CD4-positive, alpha-beta memory T cell (primary cell): ENCODE data around the gene HOXC9. TPM values are rescaled to one million over a fixed set of nuclear protein-coding genes. Genes with fewer than 3 reads are reported as not detected.

Experiments
- CTCF ChIA-PET: fragments of 350-600 bp; sonication (Branson Sonifier 250); formaldehyde crosslinking; loops from one replicate; lab custom pipeline; 2021; ENCODE audit warnings: inconsistent platforms; ENCODE audit not compliant: partially characterized antibody; lab: Charles Lee
- POLR2A ChIA-PET: fragments of 350-600 bp; sonication (Branson Sonifier 250); formaldehyde crosslinking; loops from one replicate; lab custom pipeline; 2021; ENCODE audit not compliant: partially characterized antibody; lab: Charles Lee
- DNase-seq, 5 donors: peaks; one replicate each; pipeline versions ENCODE4 v3.0.0 to v3.0.0-alpha.2; 2020 to 2022; ENCODE audit warnings: mixed read lengths in 1 of 5
- H3K27ac ChIP-seq: one replicate; pipeline ENCODE4 v1.7.0; 2013; ENCODE audit warnings: low read depth, low read length
- H3K27me3 ChIP-seq: 2 replicates; pipeline ENCODE4 v1.7.0; 2013; ENCODE audit warnings: mild to moderate bottlenecking, low read length, moderate library complexity; ENCODE audit not compliant: insufficient read depth
- H3K36me3 ChIP-seq: 2 replicates; pipeline ENCODE4 v1.7.0; 2013; ENCODE audit warnings: mild to moderate bottlenecking, low read length, moderate library complexity; ENCODE audit not compliant: insufficient read depth
- H3K4me1 ChIP-seq: 2 replicates; pipeline ENCODE4 v1.7.0; 2013; ENCODE audit warnings: mild to moderate bottlenecking, low read length, moderate library complexity; ENCODE audit not compliant: insufficient read depth
- H3K4me3 ChIP-seq, 2 donors: one replicate each; pipeline ENCODE4 v1.7.0; 2013; ENCODE audit warnings: low read length in 2 of 2, mild to moderate bottlenecking in 1 of 2
- H3K9me3 ChIP-seq, 2 donors: one replicate each; pipeline ENCODE4 v1.7.0; 2013; ENCODE audit warnings: low read length in 2 of 2, control low read depth in 1 of 2; ENCODE audit not compliant: control insufficient read depth in 1 of 2
- H3K27ac Mint-ChIP-seq, 7 donors: one replicate each; pipeline ENCODE4 v1.8.0; 2020 to 2021; ENCODE audit warnings: mixed read lengths in 7 of 7, mild to moderate bottlenecking in 6 of 7, inconsistent platforms in 3 of 7, moderate library complexity in 3 of 7
- H3K27me3 Mint-ChIP-seq, 2 donors: one replicate each; pipeline ENCODE4 v1.8.0; 2020 to 2021; ENCODE audit warnings: mixed read lengths in 2 of 2
- H3K36me3 Mint-ChIP-seq, 2 donors: one replicate each; pipeline ENCODE4 v1.8.0; 2020 to 2021; ENCODE audit warnings: mixed read lengths in 2 of 2, inconsistent platforms in 1 of 2, mild to moderate bottlenecking in 1 of 2
- H3K4me1 Mint-ChIP-seq, 4 donors: one replicate each; pipeline ENCODE4 v1.8.0; 2020 to 2021; ENCODE audit warnings: mixed read lengths in 4 of 4, mild to moderate bottlenecking in 1 of 4
- H3K4me3 Mint-ChIP-seq, 8 donors: one replicate each; pipeline ENCODE4 v1.8.0; 2020 to 2021; ENCODE audit warnings: mixed read lengths in 8 of 8, mild to moderate bottlenecking in 7 of 8, moderate library complexity in 6 of 8, inconsistent platforms in 3 of 8
- H3K9me3 Mint-ChIP-seq, 8 donors: one replicate each; pipeline ENCODE4 v1.8.0; 2020 to 2021; ENCODE audit warnings: mixed read lengths in 8 of 8, mild to moderate bottlenecking in 5 of 8, inconsistent platforms in 3 of 8, moderate library complexity in 1 of 8
- intact Hi-C: fragments of 100-400 bp; cut with micrococcal nuclease; formaldehyde crosslinking; loops from one replicate; pipeline ENCODE4 v1.15.1; 2023
- polyA plus RNA-seq, 2 donors: library from polyadenylated mRNA; unstranded; fragments of 300-500 nt; fragmentation: Illumina TruSeq; gene quantifications; one replicate each; pipeline ENCODE4 v1.2.3, GENCODE V29; 2021
- total RNA-seq, 2 experiments: library from RNA; stranded (reverse); gene quantifications; one replicate each; pipeline ENCODE4 v1.2.3, GENCODE V29; 2021

HOXC9 gene
- total and polyA plus RNA-seq, 4 experiments from 2014 or later = not detected

GRCh38 chr12:53972722-53973235 lies 27.2 kb upstream of the HOXC9 start, which contains the start of gene HOXC11:
TSS of gene HOXC11 (plus strand) at chr12:53973126. CDS start at chr12:53973242, 116 bp downstream.
- H3K4me3 Mint-ChIP-seq = peak within 1 kb of the TSS in 7 of 8 donors; percentile 66 to 85 (median 77)
- peak within 1 kb of the TSS in 6 of 7 donors; percentile 67 to 88 (median 82) for H3K27ac Mint-ChIP-seq
- H3K36me3 Mint-ChIP-seq = peaks cover 5 to 10% of the 10 kb centered on the region in 2 donors
- H3K27me3 Mint-ChIP-seq = peaks cover 71 to 80% of the 10 kb centered on the region in 2 donors
- intact Hi-C loops = no loop called here
- Histone ChIP-seq H3K27me3 (peaks cover 93% of the 10 kb centered on the region), H3K9me3 (no peaks in the 10 kb centered on the region), H3K36me3 (no peaks in the 10 kb centered on the region), H3K4me1 (peaks cover 25% of the 10 kb centered on the region), H3K27ac (no peak within 1 kb of the TSS), H3K4me3 (no peak within 1 kb of the TSS)
- DNase-seq = no peak
- ChIA-PET POLR2A (no interaction called here), CTCF (interaction anchor here (1.0 kb wide), 1 partner anchor 15 kb away, joined by 3 read pairs; no protein-coding TSS in a partner anchor)
- H3K4me1 Mint-ChIP-seq = peaks cover 6 to 32% (median 17%) of the 10 kb centered on the region in 4 donors
- peaks cover 0 to 21% (median 11%) of the 10 kb centered on the region in 8 donors for H3K9me3 Mint-ChIP-seq

GRCh38 chr12:53973236-53974042 lies 26.5 kb upstream of the HOXC9 start:
- H3K27me3 ChIP-seq = peaks cover 91% of the 10 kb centered on the region
- peaks cover 5 to 7% of the 10 kb centered on the region in 2 donors for H3K36me3 Mint-ChIP-seq
- CTCF ChIA-PET = interaction anchor here (1.0 kb wide), 1 partner anchor 14 kb away, joined by 3 read pairs; no protein-coding TSS in a partner anchor

GRCh38 chr12:53974084-53975063 lies 25.6 kb upstream of the HOXC9 start, which contains the start of gene HOTAIR:
TSS of gene HOTAIR (minus strand) at chr12:53974954.
- Histone ChIP-seq H3K9me3 (no peaks in the 10 kb centered on the region), H3K4me3 (peak within 1 kb of the TSS in 1 of 2 donors; percentile 40), H3K4me1 (peaks cover 30% of the 10 kb centered on the region), H3K27me3 (peaks cover 91% of the 10 kb centered on the region), H3K36me3 (no peaks in the 10 kb centered on the region), H3K27ac (no peak within 1 kb of the TSS)
- no peak for DNase-seq
- peaks cover 69 to 79% of the 10 kb centered on the region in 2 donors for H3K27me3 Mint-ChIP-seq
- POLR2A ChIA-PET = interaction anchor here (0.7 kb wide), 1 partner anchor 1522 kb away, joined by 3 read pairs; no protein-coding TSS in a partner anchor
- intact Hi-C loops = loop anchor here (2.0 kb wide), 1 partner anchor 22 kb away; no protein-coding TSS in a partner anchor
- peaks cover 5 to 6% of the 10 kb centered on the region in 2 donors for H3K36me3 Mint-ChIP-seq
- CTCF ChIA-PET = no interaction called here
- peak within 1 kb of the TSS; percentile 67 to 85 (median 77) for H3K4me3 Mint-ChIP-seq
- H3K4me1 Mint-ChIP-seq = peaks cover 4 to 36% (median 18%) of the 10 kb centered on the region in 4 donors
- H3K9me3 Mint-ChIP-seq = peaks cover 0 to 23% (median 11%) of the 10 kb centered on the region in 8 donors
- peak within 1 kb of the TSS in 4 of 7 donors; percentile 57 to 82 (median 76) for H3K27ac Mint-ChIP-seq

More at GRCh38 chr12:53973236-53974042, 26.5 kb upstream of the HOXC9 start:
- Histone ChIP-seq H3K9me3 (no peaks in the 10 kb centered on the region), H3K27ac (no peak overlapping the region), H3K4me1 (peaks cover 30% of the 10 kb centered on the region), H3K4me3 (no peak overlapping the region), H3K36me3 (no peaks in the 10 kb centered on the region)
- POLR2A ChIA-PET = no interaction called here
- peaks cover 69 to 78% of the 10 kb centered on the region in 2 donors for H3K27me3 Mint-ChIP-seq
- peaks cover 4 to 31% (median 18%) of the 10 kb centered on the region in 4 donors for H3K4me1 Mint-ChIP-seq
- peaks cover 0 to 23% (median 11%) of the 10 kb centered on the region in 8 donors for H3K9me3 Mint-ChIP-seq
- H3K4me3 Mint-ChIP-seq = peak overlapping the region in 7 of 8 donors; percentile 66 to 85 (median 74)
- no peak for DNase-seq
- intact Hi-C loops = loop anchor here (2.0 kb wide), 1 partner anchor 21 kb away; no protein-coding TSS in a partner anchor
- peak overlapping the region in 6 of 7 donors; percentile 67 to 88 (median 82) for H3K27ac Mint-ChIP-seq

- no peaks in the 10 kb centered on the region for H3K9me3 ChIP-seq
- peaks cover 30% of the 10 kb centered on the region for H3K4me1 ChIP-seq
- no peaks in the 10 kb centered on the region for H3K36me3 ChIP-seq
- peaks cover 0 to 26% (median 13%) of the 10 kb centered on the region in 8 donors for H3K9me3 Mint-ChIP-seq
- H3K4me3 ChIP-seq = no peak overlapping the region
- ChIA-PET POLR2A (interaction anchor here (0.7 kb wide), 1 partner anchor 1522 kb away, joined by 3 read pairs; no protein-coding TSS in a partner anchor), CTCF (no interaction called here)
- intact Hi-C loops = loop anchor here (2.0 kb wide), 1 partner anchor 22 kb away; no protein-coding TSS in a partner anchor
- DNase-seq = no peak
- H3K4me1 Mint-ChIP-seq = peaks cover 4 to 36% (median 18%) of the 10 kb centered on the region in 4 donors
- H3K4me3 Mint-ChIP-seq = peak overlapping the region in 7 of 8 donors; percentile 28 to 83 (median 61)
- no peak overlapping the region for H3K27ac ChIP-seq
- peaks cover 91% of the 10 kb centered on the region for H3K27me3 ChIP-seq
- peaks cover 5 to 6% of the 10 kb centered on the region in 2 donors for H3K36me3 Mint-ChIP-seq
- H3K27me3 Mint-ChIP-seq = peaks cover 71 to 77% of the 10 kb centered on the region in 2 donors
- peak overlapping the region in 1 of 7 donors; percentile 75 for H3K27ac Mint-ChIP-seq
These were observed 24.9 kb upstream of the HOXC9 start for GRCh38 chr12:53975064-53975471.

GRCh38 chr12:53975479-53976152 lies 24.3 kb upstream of the HOXC9 start:
- CTCF ChIA-PET = no interaction called here
- H3K27ac Mint-ChIP-seq = peak overlapping the region in 4 of 7 donors; percentile 25 to 82 (median 76)

More at GRCh38 chr12:53975479-53976152, 24.3 kb upstream of the HOXC9 start:
- no peak overlapping the region for H3K4me3 ChIP-seq
- Mint-ChIP-seq H3K36me3 (peaks cover 5 to 6% of the 10 kb centered on the region in 2 donors), H3K4me1 (peaks cover 4 to 36% (median 18%) of the 10 kb centered on the region in 4 donors), H3K27me3 (peaks cover 72 to 75% of the 10 kb centered on the region in 2 donors), H3K4me3 (peak overlapping the region; percentile 50 to 83 (median 66)), H3K9me3 (peaks cover 0 to 28% (median 13%) of the 10 kb centered on the region in 8 donors)
- no peaks in the 10 kb centered on the region for H3K36me3 ChIP-seq
- H3K27ac ChIP-seq = no peak overlapping the region
- POLR2A ChIA-PET = interaction anchor here (0.7 kb wide), 1 partner anchor 1523 kb away, joined by 3 read pairs; no protein-coding TSS in a partner anchor
- H3K4me1 ChIP-seq = peaks cover 30% of the 10 kb centered on the region
- DNase-seq = no peak
- intact Hi-C loops = loop anchor here (2.0 kb wide), 1 partner anchor 23 kb away; no protein-coding TSS in a partner anchor
- H3K27me3 ChIP-seq = peaks cover 92% of the 10 kb centered on the region
- no peaks in the 10 kb centered on the region for H3K9me3 ChIP-seq
